GM12891 (cell line): ENCODE results near the gene SCARB2. TPM values are rescaled to one million over a fixed set of nuclear protein-coding genes. Genes with fewer than 3 reads are reported as not detected.

Source experiments
- DNase-seq: peaks from one replicate; pipeline ENCODE4 v3.0.0; 2011; ENCODE audit warnings: low spot score; ENCODE audit not compliant: insufficient read length
- FAIRE-seq: peaks from 2 replicates; lab custom pipeline; 2011; peaks lifted over from hg19 to GRCh38; lab: Jason Lieb, UNC
- PAX5 ChIP-seq: IDR thresholded peaks from 2 replicates; pipeline ENCODE4 v1.6.1; 2011; ENCODE audit warnings: low read length, moderate library complexity, mild to moderate bottlenecking; ENCODE audit not compliant: insufficient read depth, severe bottlenecking
- POLR2A ChIP-seq: IDR thresholded peaks from 2 replicates; pipeline ENCODE4 v1.6.1; 2011; ENCODE audit warnings: low read depth, low read length, control low read depth
- POLR2AphosphoS5 ChIP-seq: IDR thresholded peaks from 2 replicates; pipeline ENCODE4 v1.6.1; 2011; ENCODE audit warnings: low read depth, low read length, control low read depth
- POU2F2 ChIP-seq: IDR thresholded peaks from 2 replicates; pipeline ENCODE4 v1.6.1; 2011; ENCODE audit warnings: low read depth, mild to moderate bottlenecking, control low read depth, low read length, moderate library complexity
- SPI1 ChIP-seq: IDR thresholded peaks from 2 replicates; pipeline ENCODE4 v1.6.1; 2011; ENCODE audit warnings: low read depth, low read length, control low read depth
- TAF1 ChIP-seq: IDR thresholded peaks from 2 replicates; pipeline ENCODE4 v1.6.1; 2011; ENCODE audit warnings: low read depth, low read length, control low read depth
- polyA plus RNA-seq: library from polyadenylated mRNA; unstranded; fragments of >200 nt; gene quantifications from one replicate; pipeline ENCODE4 v1.2.1, GENCODE V29; 2012; ENCODE audit warnings: low read depth, missing spikeins, inconsistent platforms; ENCODE audit not compliant: missing spikeins

The SCARB2 gene, protein sequence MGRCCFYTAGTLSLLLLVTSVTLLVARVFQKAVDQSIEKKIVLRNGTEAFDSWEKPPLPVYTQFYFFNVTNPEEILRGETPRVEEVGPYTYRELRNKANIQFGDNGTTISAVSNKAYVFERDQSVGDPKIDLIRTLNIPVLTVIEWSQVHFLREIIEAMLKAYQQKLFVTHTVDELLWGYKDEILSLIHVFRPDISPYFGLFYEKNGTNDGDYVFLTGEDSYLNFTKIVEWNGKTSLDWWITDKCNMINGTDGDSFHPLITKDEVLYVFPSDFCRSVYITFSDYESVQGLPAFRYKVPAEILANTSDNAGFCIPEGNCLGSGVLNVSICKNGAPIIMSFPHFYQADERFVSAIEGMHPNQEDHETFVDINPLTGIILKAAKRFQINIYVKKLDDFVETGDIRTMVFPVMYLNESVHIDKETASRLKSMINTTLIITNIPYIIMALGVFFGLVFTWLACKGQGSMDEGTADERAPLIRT
- polyA plus RNA-seq = 3.7 TPM

- DNase-seq (peak; percentile 64), FAIRE-seq (peak; percentile 88)
These were observed at the start of gene SCARB2 for GRCh38 chr4:76213415-76214176. SCARB2 (minus strand) TSS chr4:76213824; CDS start chr4:76213543, 281 bp downstream.

GRCh38 chr4:76260571-76260970, 46.9 kb upstream of the SCARB2 start:
- no peak for FAIRE-seq
- no peak for DNase-seq
- no peak for TF ChIP-seq TAF1
- TF ChIP-seq POU2F2 = no peak
- TF ChIP-seq POLR2AphosphoS5 = no peak
- no peak for TF ChIP-seq SPI1
- TF ChIP-seq POLR2A = no peak
- no peak for TF ChIP-seq PAX5

More at GRCh38 chr4:76213415-76214176, at the start of gene SCARB2:
- TF ChIP-seq TAF1 = no peak
- no peak for TF ChIP-seq POU2F2
- TF ChIP-seq SPI1 = no peak
- no peak for TF ChIP-seq PAX5
- TF ChIP-seq POLR2A = no peak
- no peak for TF ChIP-seq POLR2AphosphoS5

DNA sequence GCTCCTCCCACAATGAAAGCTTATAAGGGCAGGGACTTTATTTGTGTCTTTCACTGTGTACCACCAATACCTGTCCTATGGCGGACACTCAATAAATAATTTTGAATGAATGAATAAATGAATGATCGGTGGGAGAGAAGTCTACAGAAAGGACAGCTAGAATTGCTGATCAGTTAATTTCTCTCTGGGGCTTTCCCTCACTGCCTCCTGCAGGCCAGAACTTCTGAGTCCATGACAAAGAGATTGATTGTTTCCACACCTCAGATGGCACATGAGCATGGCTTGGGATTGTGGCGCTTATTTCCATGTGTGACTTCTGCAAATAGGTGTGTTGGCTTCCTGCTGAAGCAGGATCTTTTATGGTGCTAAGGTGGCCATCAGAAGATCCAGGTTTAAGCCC, 44.2 kb upstream of the SCARB2 start:
- no peak for TF ChIP-seq POLR2A
- TF ChIP-seq POU2F2 = no peak
- TF ChIP-seq PAX5 = no peak
- FAIRE-seq (no peak), DNase-seq (no peak)

DNA sequence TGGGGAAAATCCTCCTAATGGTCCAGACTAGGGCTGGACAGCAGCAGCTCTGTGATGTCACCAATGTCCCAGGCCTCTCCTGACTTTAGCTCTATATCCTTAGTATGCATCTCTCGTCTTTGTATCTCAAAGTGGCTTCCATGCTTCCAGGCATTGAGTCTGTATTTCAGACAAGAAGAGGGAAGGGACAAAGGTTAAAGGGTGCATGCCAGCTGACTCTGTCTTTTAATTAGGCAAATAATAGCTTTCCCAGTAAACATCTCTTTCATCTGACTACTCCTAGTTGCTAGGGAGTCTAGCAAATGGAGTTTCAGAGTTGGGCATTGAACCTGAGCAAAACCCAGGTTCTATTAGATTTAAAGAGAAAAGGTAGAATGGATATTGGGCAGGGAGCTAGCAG, 43.3 kb upstream of the SCARB2 start:
- TF ChIP-seq PAX5 (no peak), SPI1 (no peak), TAF1 (no peak), POLR2AphosphoS5 (no peak), POU2F2 (no peak), POLR2A (no peak)
- no peak for FAIRE-seq
- DNase-seq = no peak

GRCh38 chr4:76256032-76256431, 42.4 kb upstream of the SCARB2 start:
- FAIRE-seq = no peak
- no peak for DNase-seq
- TF ChIP-seq PAX5 (no peak), POLR2A (no peak), POLR2AphosphoS5 (no peak), POU2F2 (no peak), SPI1 (no peak), TAF1 (no peak)

DNA sequence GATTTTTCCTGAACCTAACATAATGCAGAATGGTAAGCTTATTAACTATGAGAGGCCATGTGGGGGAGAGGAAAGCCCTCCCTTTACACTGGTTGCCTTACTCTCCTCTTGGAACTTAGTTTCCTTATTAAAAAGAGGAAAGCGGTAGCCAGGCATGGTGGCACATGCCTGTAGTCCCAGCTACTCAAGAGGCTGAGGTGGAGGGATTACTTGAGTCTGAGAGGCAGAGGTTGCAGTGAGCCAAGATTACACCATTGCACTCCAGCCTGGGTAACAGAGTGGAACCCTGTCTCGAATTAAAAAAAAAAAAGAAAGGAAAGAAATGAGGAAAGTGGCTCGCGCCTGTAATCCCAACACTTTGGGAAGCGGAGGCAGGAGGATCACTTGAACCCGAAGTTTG, 39.9 kb upstream of the SCARB2 start:
- DNase-seq = no peak
- no peak for TF ChIP-seq POU2F2
- no peak for TF ChIP-seq POLR2AphosphoS5
- no peak for TF ChIP-seq TAF1
- no peak for TF ChIP-seq POLR2A
- TF ChIP-seq SPI1 = no peak
- TF ChIP-seq PAX5 = no peak
- no peak for FAIRE-seq

DNA sequence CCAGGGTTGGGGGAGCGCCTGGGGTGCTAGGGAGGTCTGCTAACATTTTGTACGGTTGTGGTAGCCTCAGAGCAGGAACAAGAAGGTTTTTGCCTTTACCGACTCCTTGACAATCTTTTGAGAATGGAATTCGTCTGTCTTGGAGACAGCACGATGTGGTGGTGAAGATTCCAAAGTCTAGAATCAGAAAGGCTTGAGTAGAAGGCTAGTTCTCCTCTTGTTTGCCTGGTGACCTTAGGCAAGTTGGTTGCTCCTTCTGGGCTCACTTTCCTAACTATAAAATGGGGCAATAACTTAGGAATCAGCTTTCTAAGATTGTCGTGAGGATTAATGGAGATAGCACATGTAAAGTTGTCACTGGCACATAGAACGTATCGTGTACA, 38.6 kb upstream of the SCARB2 start:
- DNase-seq (no peak), FAIRE-seq (no peak)
- TF ChIP-seq SPI1 (no peak), POU2F2 (no peak), POLR2A (no peak), TAF1 (no peak), PAX5 (no peak)

GRCh38 chr4:76251441-76252270, 38.0 kb upstream of the SCARB2 start, which contains the start of gene FAM47E:
FAM47E (plus strand) TSS chr4:76251721; CDS start chr4:76251747, 26 bp downstream.
- TF ChIP-seq POU2F2 = no peak
- TF ChIP-seq SPI1 = no peak
- TF ChIP-seq TAF1 = no peak
- TF ChIP-seq POLR2AphosphoS5 = no peak
- TF ChIP-seq PAX5 = no peak
- no peak for TF ChIP-seq POLR2A
- FAIRE-seq (no peak), DNase-seq (peak; percentile 24)

DNA sequence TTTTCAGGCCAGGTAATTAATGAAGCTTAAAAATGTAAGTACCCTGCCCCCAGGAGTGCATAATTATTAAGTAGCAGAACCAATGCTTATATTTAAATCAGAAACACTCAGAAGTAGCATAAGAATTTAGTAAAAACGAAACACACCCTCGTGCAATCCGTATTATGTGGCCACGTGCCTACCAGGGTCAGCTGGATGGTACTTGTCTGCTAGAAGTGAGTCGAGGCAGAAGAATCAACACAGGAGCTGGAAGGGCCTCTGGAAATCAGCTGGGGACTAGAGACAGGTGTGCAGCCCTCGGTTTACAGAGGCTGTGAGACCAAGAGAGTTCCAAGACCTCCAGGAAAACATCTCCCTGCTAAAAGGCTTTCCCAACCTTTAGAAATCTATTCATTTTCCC, 37.3 kb upstream of the SCARB2 start:
- no peak for FAIRE-seq
- DNase-seq = no peak
- TF ChIP-seq POLR2AphosphoS5 = no peak
- TF ChIP-seq PAX5 = no peak
- TF ChIP-seq POLR2A = no peak
- TF ChIP-seq TAF1 = no peak
- no peak for TF ChIP-seq SPI1
- no peak for TF ChIP-seq POU2F2

- FAIRE-seq (no peak), DNase-seq (no peak)
- TF ChIP-seq POU2F2 (no peak), SPI1 (no peak), PAX5 (no peak), POLR2A (no peak), TAF1 (no peak), POLR2AphosphoS5 (no peak)
These were observed 33.2 kb upstream of the SCARB2 start for GRCh38 chr4:76246852-76247251.
